Fibroblast of lung (primary cell): ENCODE results near the gene FOXL3. TPM values are rescaled to one million over a fixed set of nuclear protein-coding genes. Genes with fewer than 3 reads are reported as not detected.
"Not testable (repeated sequence)": the region's sequence is repeated elsewhere in the genome, so short reads cannot be mapped to it uniquely, and the experiment has no call there.

Experiments
- DNase-seq, 2 donors: peaks; one replicate each; pipeline versions ENCODE4 v3.0.0 to v3.0.0-alpha.2; 2010; ENCODE audit warnings: low read depth in 2 of 2
- H2AFZ ChIP-seq: 2 replicates; pipeline ENCODE4 v1.5.1; 2012; ENCODE audit warnings: low read length, control low read depth, inconsistent platforms
- H3K27ac ChIP-seq: 2 replicates; pipeline ENCODE4 v1.5.1; 2011; ENCODE audit warnings: low read length, control low read depth; ENCODE audit not compliant: insufficient read depth
- H3K27me3 ChIP-seq: 2 replicates; pipeline ENCODE4 v1.5.1; 2011; ENCODE audit warnings: mild to moderate bottlenecking, low read length; ENCODE audit not compliant: control insufficient read depth, insufficient read depth
- H3K36me3 ChIP-seq: 2 replicates; pipeline ENCODE4 v1.5.1; 2011; ENCODE audit warnings: low read length; ENCODE audit not compliant: control insufficient read depth, insufficient read depth
- H3K4me1 ChIP-seq: 2 replicates; pipeline ENCODE4 v1.5.1; 2011; ENCODE audit warnings: low read length; ENCODE audit not compliant: control insufficient read depth, insufficient read depth; ENCODE audit errors: extremely low read depth
- H3K4me2 ChIP-seq: 2 replicates; pipeline ENCODE4 v1.5.1; 2011; ENCODE audit warnings: low read length, control low read depth; ENCODE audit not compliant: insufficient read depth; ENCODE audit errors: extremely low read depth
- H3K4me3 ChIP-seq, 4 experiments: fragments of 200-600 bp in 1 of 4; sonication (generic) in 1 of 4; replicated peaks in 1 of 4; 2 replicates each; pipeline ENCODE4 v1.5.1; 2011 to 2016; ENCODE audit warnings: low read length in 4 of 4, low read depth in 3 of 4, mild to moderate bottlenecking in 3 of 4, control low read depth in 2 of 4, inconsistent platforms in 1 of 4, mixed read lengths in 1 of 4; ENCODE audit not compliant: insufficient read depth in 1 of 4; ENCODE audit errors: control extremely low read depth in 1 of 4
- H3K79me2 ChIP-seq: 2 replicates; pipeline ENCODE4 v1.5.1; 2012; ENCODE audit warnings: mild to moderate bottlenecking, low read length, inconsistent platforms; ENCODE audit not compliant: control insufficient read depth, insufficient read depth
- H3K9ac ChIP-seq: 2 replicates; pipeline ENCODE4 v1.5.1; 2011; ENCODE audit warnings: mild to moderate bottlenecking, low read length, control low read depth; ENCODE audit not compliant: insufficient read depth
- H3K9me3 ChIP-seq: 2 replicates; pipeline ENCODE4 v1.5.1; 2012; ENCODE audit warnings: low read depth, low read length; ENCODE audit not compliant: control insufficient read depth, insufficient read depth
- H4K20me1 ChIP-seq: 2 replicates; pipeline ENCODE4 v1.5.1; 2011; ENCODE audit warnings: low read length; ENCODE audit not compliant: control insufficient read depth, insufficient read depth; ENCODE audit errors: extremely low read depth
- CTCF ChIP-seq, 2 donors: IDR thresholded peaks in 1 of 2; conservative IDR thresholded peaks in 1 of 2; 1 replicate in 1 of 2; 2 replicates in 1 of 2; pipeline ENCODE4 v1.5.1; 2011 to 2012; ENCODE audit warnings: low read length in 2 of 2, control low read depth in 1 of 2, inconsistent platforms in 1 of 2, low read depth in 1 of 2, mild to moderate bottlenecking in 1 of 2
- EZH2 ChIP-seq: IDR thresholded peaks from 2 replicates; pipeline ENCODE4 v1.5.1; 2012; ENCODE audit warnings: low read length, control low read depth, mild to moderate bottlenecking; ENCODE audit errors: missing control alignments
- polyA plus RNA-seq, 2 donors: library from polyadenylated mRNA; depleted of rRNA in 1 of 2; stranded (reverse) in 1 of 2; unstranded in 1 of 2; fragments of >200 nt; gene quantifications; 2 replicates each; pipeline ENCODE4 v1.2.1, GENCODE V29; 2011 to 2012; ENCODE audit warnings: missing spikeins in 1 of 2
- total RNA-seq: library from RNA; depleted of rRNA; stranded (reverse); fragments of >200 nt; gene quantifications from 2 replicates; pipeline ENCODE4 v1.2.1, GENCODE V29; 2014

Gene FOXL3
- total and polyA plus RNA-seq, 2 donors (not counting 1 experiment from before 2014, with no cell fraction given): not detected

GRCh38 chr7:263483-264351 is 26.3 kb upstream of the FOXL3 start:
- H4K20me1 ChIP-seq, H3K4me1 ChIP-seq, H3K9ac ChIP-seq, H3K9me3 ChIP-seq, H3K4me2 ChIP-seq, H3K4me3 ChIP-seq, H3K27ac ChIP-seq, H2AFZ ChIP-seq, H3K79me2 ChIP-seq, DNase-seq, H3K27me3 ChIP-seq: not testable (repeated sequence)
- H3K36me3 ChIP-seq: peaks cover 21% of the 10 kb centered on the region
- TF ChIP-seq CTCF (conservative IDR thresholded peaks at IDR 0.05 in 1 of 2, IDR thresholded peaks at IDR 0.05 in 1 of 2; ENCODE audit: low read depth in 1 of 2, low read length in 2 of 2): peak in 1 of 2 donors; percentile 7

- Histone ChIP-seq H3K4me3 (no peak overlapping the region), H3K79me2 (no peaks in the 10 kb centered on the region), H2AFZ (no peak overlapping the region), H3K36me3 (peaks cover 13% of the 10 kb centered on the region), H4K20me1 (no peaks in the 10 kb centered on the region), H3K4me2 (no peak overlapping the region), H3K27me3 (no peaks in the 10 kb centered on the region), H3K9me3 (peaks cover 4% of the 10 kb centered on the region), H3K27ac (no peak overlapping the region), H3K9ac (no peak overlapping the region), H3K4me1 (no peaks in the 10 kb centered on the region)
- DNase-seq: no peak
- TF ChIP-seq CTCF (conservative IDR thresholded peaks at IDR 0.05 in 1 of 2, IDR thresholded peaks at IDR 0.05 in 1 of 2; ENCODE audit: low read depth in 1 of 2, low read length in 2 of 2) (no peak), EZH2 (no peak)
These were observed 25.3 kb upstream of the FOXL3 start for GRCh38 chr7:264541-265191.

GRCh38 chr7:265192-265997 is 24.6 kb upstream of the FOXL3 start:
- DNase-seq: no peak
- no peaks in the 10 kb centered on the region for H3K79me2 ChIP-seq
- peaks cover 4% of the 10 kb centered on the region for H3K9me3 ChIP-seq

More at GRCh38 chr7:265192-265997, 24.6 kb upstream of the FOXL3 start:
- TF ChIP-seq EZH2 (no peak), CTCF (conservative IDR thresholded peaks at IDR 0.05 in 1 of 2, IDR thresholded peaks at IDR 0.05 in 1 of 2; ENCODE audit: low read depth in 1 of 2, low read length in 2 of 2) (no peak)
- no peak overlapping the region for H2AFZ ChIP-seq
- H3K27me3 ChIP-seq: no peaks in the 10 kb centered on the region
- H3K4me3 ChIP-seq: no peak overlapping the region
- H3K4me2 ChIP-seq: no peak overlapping the region
- H3K27ac ChIP-seq: no peak overlapping the region
- H3K36me3 ChIP-seq: peaks cover 8% of the 10 kb centered on the region
- no peaks in the 10 kb centered on the region for H4K20me1 ChIP-seq
- H3K4me1 ChIP-seq: no peaks in the 10 kb centered on the region
- no peak overlapping the region for H3K9ac ChIP-seq
